ENCODE data around the gene SLC12A9. TPM values are rescaled to one million over a fixed set of nuclear protein-coding genes. Genes with fewer than 3 reads are reported as not detected.

SLC12A9 gene
- total RNA-seq, 2 donors from 2014 or later: 5.0 to 9.0 TPM

- peaks cover 0 to 16% of the 10 kb centered on the region in 2 donors for H3K4me1 ChIP-seq
- no peak for DNase-seq (ENCODE audit: low spot score)
- no peaks in the 10 kb centered on the region for H3K9me3 ChIP-seq
- peak overlapping the region; percentile 30 to 42 for H3K4me3 ChIP-seq
- no peak for TF ChIP-seq CTCF (IDR thresholded peaks at IDR 0.05)
- no peaks in the 10 kb centered on the region for H3K36me3 ChIP-seq
- H3K27me3 ChIP-seq: no peaks in the 10 kb centered on the region
- H3K27ac ChIP-seq: peak overlapping the region; percentile 76 to 82
These were observed 15.8 kb upstream of the SLC12A9 start for GRCh38 chr7:100836812-100837098.

GRCh38 chr7:100837099-100837836, 15.2 kb upstream of the SLC12A9 start:
- Histone ChIP-seq H3K27me3 (no peaks in the 10 kb centered on the region), H3K4me1 (peaks cover 0 to 16% of the 10 kb centered on the region in 2 donors), H3K4me3 (peak overlapping the region; percentile 30 to 42), H3K27ac (peak overlapping the region; percentile 76 to 82), H3K36me3 (no peaks in the 10 kb centered on the region), H3K9me3 (no peaks in the 10 kb centered on the region)
- TF ChIP-seq CTCF (IDR thresholded peaks at IDR 0.05): no peak
- peak; percentile 93 for DNase-seq (ENCODE audit: low spot score)

GRCh38 chr7:100839361-100839760, 13.2 kb upstream of the SLC12A9 start:
- peaks cover 0 to 16% of the 10 kb centered on the region in 2 donors for H3K4me1 ChIP-seq
- H3K27me3 ChIP-seq: no peaks in the 10 kb centered on the region
- no peaks in the 10 kb centered on the region for H3K9me3 ChIP-seq
- H3K4me3 ChIP-seq: no peak overlapping the region
- no peak for TF ChIP-seq CTCF (IDR thresholded peaks at IDR 0.05)
- no peaks in the 10 kb centered on the region for H3K36me3 ChIP-seq
- H3K27ac ChIP-seq: no peak overlapping the region
- DNase-seq (ENCODE audit: low spot score): no peak

GRCh38 chr7:100840470-100841100, 11.9 kb upstream of the SLC12A9 start:
- no peak for DNase-seq (ENCODE audit: low spot score)
- Histone ChIP-seq H3K4me3 (no peak overlapping the region), H3K36me3 (no peaks in the 10 kb centered on the region), H3K27ac (no peak overlapping the region), H3K27me3 (no peaks in the 10 kb centered on the region), H3K9me3 (no peaks in the 10 kb centered on the region), H3K4me1 (peaks cover 0 to 15% of the 10 kb centered on the region in 2 donors)
- no peak for TF ChIP-seq CTCF (IDR thresholded peaks at IDR 0.05)

GRCh38 chr7:100847360-100847759, 5.2 kb upstream of the SLC12A9 start:
- Histone ChIP-seq H3K4me1 (peaks cover 0 to 7% of the 10 kb centered on the region in 2 donors), H3K9me3 (no peaks in the 10 kb centered on the region), H3K4me3 (no peak overlapping the region), H3K27me3 (no peaks in the 10 kb centered on the region), H3K27ac (no peak overlapping the region), H3K36me3 (no peaks in the 10 kb centered on the region)
- no peak for DNase-seq (ENCODE audit: low spot score)
- TF ChIP-seq CTCF (IDR thresholded peaks at IDR 0.05): no peak

All from right atrium auricular region (tissue), 2 donors.